ENCODE data around the gene MIA.
"Not testable (repeated sequence)": the region's sequence is repeated elsewhere in the genome, so short reads cannot be mapped to it uniquely, and the experiment has no call there.

MIA gene

DNA sequence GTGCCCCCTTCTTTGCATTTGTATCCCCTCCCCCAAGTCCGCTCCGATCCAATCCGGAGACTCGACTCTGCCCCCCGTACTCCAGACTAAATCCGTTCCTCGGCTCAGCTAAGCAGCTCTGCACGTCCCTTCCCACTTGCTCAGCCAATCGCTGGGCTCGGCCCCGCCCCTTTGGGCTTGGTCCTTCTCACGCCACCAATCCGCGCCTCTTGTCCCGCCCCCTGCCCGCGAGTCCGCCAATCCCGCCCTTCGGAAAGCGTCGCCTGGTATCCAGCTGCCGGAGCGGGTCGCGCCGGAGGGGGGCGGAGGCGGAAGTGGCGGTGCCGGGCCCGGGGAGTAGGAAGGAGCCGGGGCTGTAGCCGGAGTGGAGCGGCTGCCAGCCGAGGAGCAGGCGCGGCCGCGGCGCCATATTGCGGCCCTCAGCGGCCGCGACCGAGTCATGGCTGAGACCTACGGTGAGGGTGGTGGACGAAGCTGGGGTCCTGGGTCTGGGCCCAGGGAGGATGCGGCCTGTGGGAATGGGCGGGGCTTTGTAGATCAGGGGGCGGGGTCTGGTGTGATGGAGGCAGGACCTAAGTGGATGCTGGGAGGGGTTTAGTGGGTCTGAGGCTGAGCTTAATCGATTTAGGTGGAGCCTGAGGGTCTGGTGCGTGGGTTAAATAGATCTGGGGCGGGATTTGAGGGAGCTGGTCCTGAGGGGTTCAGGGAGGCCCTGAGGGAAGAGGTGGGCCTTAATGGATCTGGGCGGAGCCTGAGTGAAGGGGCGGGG, 2.8 kb downstream of the MIA start, which contains the start of gene RAB4B:
TSS of gene RAB4B (plus strand) at position 311 of the 769 bp plus-strand sequence. CDS start at position 440, 129 bp downstream.
- peak; percentile 99 to 100 (median 100) for DNase-seq (ENCODE audit: low read depth in 3 of 3)

DNA sequence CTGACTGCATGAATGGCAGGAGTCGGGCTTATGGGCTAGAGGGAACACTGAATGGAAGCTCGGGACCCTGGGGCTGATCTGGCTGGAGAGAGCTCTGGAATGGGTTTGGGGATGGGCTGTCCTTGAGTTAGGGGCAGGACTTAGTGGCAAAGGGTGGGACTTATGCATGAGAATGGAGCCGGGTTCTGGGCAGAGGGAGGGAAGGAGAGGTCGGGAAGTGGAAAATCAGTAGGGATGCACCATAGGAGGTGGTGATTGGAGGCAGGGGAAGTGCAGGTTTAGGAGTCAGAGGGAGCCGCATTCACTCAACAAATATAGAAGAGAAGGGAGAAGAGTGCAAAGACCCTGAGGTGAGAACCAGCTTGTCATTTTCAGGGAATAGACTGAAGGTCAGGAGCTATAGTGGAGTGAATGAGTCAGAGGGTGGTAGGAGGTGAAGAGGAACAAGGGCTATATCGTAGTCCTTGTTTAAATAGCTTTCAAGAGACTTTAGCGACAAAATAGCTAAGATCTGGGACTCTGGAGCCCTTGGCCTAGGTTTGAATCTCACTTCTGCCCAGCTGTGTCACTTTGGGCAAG, 3.5 kb downstream of the MIA start:
- no peak for DNase-seq (ENCODE audit: low read depth in 3 of 3)

DNA sequence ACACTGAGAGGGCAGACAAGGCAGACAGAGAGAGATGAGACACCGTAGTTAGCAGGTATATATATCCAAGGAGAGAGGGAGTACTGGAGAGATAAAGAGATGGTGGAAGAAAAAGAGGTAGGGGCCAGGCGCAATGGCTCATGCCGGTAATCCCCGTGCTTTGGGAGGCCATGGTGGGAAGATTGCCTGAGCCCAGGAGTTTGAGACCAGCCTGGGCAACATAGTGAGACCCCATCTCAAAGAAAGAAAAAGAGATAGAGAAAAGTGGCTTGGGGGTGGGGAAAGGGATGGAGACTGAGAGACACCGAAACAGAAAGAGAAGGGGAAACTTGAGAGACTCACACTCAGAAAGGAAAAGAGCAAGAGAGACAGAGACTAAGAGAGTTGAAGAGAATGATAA, 5.3 kb downstream of the MIA start:
- DNase-seq (ENCODE audit: low read depth in 3 of 3): no peak

DNA sequence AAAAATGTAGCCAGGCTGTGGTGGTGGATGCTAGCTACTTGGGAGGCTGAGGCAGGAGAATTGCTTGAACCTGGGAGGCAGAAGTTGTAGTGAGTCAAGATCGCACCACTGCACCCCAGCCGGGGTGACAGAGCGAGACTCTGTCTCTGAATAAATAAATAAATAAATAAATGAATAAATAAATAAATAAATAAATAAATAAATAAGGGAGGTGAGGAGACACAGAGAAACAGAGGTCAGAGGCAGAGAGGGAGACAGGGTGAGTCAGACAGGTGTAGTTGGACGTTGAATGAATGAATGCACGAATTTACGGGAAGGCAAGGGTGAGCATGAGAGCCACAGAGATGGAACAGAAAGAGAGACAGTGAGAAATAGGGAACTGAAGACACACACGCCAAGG, 5.8 kb downstream of the MIA start:
- DNase-seq (ENCODE audit: low read depth in 3 of 3): no peak

DNA sequence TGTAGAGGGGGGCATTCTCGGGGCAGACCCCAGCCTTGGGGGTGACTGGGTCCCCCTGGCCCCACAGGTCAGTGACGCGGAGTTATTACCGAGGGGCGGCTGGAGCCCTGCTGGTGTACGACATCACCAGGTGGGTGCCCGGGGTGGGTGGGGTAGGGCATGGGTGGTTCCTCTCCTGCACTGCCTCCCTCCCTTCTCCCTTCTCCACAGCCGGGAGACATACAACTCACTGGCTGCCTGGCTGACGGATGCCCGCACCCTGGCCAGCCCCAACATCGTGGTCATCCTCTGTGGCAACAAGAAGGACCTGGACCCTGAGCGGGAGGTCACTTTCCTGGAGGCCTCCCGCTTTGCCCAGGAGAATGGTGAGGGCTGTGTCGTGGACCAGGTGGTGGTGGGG, 8.4 kb downstream of the MIA start:
- no peak for DNase-seq (ENCODE audit: low read depth in 3 of 3)

DNA sequence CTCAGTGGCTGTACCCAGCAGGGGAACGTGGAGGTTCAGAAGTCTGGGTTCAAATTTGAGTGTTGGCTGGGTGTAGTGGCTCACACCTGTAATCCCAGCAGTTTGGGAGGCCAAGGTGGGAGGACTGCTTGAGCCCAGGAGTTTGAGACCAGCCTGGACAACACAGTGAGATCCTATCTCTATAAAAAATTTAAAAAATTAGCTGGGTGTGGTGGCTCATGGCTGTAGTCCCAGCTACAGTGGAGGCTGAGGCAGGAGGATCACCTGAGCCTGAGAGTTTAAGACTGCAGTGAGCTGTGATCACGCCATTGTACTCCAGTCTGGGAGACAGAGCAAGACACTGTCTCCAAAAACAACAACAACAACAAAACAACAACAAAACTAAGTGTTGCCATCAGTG, 8.8 kb downstream of the MIA start:
- DNase-seq (ENCODE audit: low read depth in 3 of 3): not testable (repeated sequence)

DNA sequence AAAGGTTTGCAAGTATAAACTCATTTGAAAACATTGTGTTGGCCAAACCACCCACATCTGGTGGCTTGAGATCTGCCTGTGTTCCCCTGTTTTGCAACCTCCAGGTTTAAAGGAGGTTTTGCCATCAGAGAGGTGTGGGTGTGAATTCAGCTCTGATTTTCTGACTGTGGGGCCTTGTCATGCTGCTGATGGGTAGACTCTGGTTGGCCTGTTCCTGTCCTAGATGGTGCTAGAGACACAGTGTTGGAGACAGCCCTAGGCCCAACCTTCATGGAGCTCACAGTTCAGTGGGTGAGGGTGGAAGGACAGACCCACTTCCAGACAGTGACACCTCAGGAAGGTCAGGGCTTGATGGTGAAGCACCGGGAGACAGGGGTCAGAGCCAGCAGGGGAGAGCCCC, 10.2 kb downstream of the MIA start:
- DNase-seq (ENCODE audit: low read depth in 3 of 3): no peak

DNA sequence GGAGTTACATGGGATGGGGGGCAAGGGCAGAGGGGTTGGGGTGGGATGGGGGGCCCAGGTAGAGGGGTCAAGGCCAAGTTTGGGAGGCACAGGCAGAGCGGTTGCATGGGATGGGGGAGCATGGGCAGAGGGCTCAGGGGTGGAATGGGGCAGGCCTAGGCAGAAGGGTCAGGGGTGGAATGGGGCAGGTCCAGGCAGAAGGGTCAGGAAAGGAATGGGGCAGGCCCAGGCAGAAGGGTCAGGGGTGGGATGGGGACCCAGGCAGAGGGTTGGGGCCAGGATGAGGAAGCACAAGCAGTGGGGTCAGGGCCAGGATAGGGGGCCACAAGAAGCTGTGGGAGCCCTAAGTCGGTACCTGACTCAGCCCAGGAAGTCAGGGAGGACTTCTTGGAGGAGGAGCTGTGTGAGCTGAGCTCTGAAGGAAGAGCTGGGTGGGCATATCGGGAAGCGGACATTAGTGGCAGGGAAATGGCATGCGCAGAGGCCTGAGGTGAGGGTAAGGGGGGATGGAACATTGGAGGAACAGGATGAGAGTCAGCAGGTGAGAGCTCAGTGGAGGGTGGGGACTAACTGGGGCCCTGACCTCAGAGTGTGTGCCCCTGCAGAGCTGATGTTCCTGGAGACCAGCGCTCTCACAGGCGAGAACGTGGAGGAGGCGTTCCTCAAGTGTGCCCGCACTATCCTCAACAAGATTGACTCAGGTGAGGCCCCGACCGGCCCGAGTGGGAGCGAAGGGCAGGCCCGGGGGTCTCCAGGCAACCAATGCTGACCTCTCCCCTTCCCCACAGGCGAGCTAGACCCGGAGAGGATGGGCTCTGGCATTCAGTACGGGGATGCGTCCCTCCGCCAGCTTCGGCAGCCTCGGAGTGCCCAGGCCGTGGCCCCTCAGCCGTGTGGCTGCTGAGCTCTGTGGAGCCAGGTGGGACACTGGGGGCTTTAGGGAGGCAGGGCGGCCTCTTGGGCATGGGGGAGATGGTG, 11.0 kb downstream of the MIA start:
- DNase-seq (ENCODE audit: low read depth in 3 of 3): no peak

DNA sequence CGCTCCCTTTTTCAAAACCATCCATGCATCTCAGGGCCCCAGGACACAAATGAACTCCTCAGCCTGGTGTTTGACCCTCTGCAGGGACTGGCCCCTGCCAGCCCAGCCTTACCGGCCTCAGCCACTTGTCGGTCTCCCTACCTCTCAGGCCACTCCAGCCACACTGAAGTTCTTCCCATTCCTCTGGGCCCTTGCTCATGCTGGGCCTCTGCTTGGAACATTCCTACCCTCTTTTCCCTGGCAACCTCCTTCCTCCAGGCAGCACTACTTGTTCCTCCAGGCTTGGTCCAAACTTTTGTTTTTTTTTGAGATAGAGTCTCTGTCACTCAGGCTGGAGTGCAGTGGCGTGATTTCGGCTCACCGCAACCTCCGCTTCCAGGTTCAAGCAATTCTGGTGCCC, 16.0 kb downstream of the MIA start:
- no peak for DNase-seq (ENCODE audit: low read depth in 3 of 3)

DNA sequence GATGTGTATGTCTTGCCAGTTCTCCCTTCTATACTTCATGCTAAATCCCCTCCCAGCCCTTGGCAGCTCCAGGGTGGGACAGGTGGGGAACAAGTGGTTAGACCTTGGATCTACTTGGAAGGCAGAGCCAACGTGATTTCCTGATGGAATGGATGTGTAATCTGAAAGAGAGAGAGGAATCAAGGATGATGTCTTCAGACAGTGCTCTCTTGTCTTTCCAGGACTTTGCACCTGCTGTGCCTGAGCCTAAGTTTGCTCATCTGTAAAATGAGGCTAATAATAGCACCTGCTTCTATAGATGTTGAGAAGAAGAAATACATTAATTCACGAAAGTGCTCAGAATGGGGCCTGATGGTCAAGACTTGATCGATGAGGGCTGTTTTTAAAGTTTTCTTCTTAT, 16.7 kb downstream of the MIA start:
- DNase-seq (ENCODE audit: low read depth in 3 of 3): no peak

DNA sequence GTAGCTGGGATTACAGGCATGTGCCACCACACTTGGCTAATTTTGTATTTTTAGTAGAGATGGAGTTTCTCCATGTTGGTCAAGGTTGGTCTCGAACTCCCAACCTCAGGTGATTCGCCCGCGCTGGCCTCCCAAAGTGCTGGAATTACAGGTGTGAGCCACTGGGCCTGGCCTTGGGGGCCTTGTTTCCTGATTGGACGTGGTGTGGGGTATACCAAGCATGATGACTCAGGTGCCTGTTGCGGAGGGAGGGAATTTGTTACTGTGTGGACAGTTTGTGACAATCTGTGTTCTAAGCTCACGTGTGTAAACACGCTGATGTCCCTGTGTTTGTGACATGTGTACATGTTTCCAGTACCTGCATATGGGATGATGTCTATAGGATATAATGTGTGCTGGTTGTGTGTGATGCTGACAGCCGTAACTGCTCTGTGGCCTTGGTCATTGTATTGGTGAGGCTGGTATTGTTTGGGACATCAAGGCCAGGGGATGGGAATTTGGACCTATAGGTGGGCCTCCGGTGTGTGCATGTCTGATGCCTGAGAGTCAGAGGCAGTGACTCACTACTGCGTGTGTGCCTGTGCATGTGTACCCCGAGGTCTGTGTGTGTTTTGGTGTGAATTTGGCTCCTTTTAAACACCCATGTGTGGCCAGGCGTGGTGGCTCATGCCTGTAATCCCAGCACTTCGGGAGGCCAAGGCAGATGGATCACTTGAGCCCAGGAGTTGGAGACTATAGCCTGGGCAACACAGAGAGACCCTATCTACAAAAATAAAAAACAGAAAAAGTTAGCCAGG, 22.0 kb downstream of the MIA start:
- no peak for DNase-seq (ENCODE audit: low read depth in 3 of 3)

DNA sequence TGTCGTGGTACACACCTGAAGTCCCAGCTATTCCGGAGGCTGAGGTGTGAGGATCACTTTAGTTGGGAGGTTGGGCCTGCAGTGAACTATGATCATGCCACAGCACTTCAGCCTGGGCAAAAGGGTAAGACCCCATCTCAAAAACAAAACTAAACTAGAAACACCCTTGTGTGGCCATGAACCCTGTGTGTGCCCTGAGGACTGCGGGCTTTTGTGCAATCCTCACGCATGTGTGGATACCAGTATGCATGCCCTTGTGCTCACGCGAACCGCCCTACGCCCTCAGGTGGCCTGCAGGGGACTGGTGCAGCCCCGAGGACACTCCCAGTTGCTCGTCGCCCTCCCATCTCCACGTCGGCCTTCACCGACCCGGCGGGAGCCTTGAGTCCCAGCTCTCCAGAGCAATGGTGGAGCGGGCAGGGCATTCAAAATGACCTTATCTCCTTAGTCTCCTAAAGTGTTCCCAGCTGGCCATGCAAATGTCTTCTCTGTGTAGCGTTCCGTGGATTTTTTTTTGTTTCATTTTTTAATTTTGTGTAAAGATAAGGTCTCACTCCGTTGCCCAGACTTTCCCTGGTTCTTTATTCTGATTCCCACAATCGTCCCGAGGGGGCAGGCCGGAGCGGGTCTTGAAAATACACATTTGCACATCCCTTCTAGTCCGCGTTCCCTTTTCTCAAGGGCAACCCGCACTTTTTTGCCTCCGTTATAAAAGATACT, 22.8 kb downstream of the MIA start:
- peak in 1 of 3 donors; percentile 63 for DNase-seq (ENCODE audit: low read depth in 3 of 3)

DNA sequence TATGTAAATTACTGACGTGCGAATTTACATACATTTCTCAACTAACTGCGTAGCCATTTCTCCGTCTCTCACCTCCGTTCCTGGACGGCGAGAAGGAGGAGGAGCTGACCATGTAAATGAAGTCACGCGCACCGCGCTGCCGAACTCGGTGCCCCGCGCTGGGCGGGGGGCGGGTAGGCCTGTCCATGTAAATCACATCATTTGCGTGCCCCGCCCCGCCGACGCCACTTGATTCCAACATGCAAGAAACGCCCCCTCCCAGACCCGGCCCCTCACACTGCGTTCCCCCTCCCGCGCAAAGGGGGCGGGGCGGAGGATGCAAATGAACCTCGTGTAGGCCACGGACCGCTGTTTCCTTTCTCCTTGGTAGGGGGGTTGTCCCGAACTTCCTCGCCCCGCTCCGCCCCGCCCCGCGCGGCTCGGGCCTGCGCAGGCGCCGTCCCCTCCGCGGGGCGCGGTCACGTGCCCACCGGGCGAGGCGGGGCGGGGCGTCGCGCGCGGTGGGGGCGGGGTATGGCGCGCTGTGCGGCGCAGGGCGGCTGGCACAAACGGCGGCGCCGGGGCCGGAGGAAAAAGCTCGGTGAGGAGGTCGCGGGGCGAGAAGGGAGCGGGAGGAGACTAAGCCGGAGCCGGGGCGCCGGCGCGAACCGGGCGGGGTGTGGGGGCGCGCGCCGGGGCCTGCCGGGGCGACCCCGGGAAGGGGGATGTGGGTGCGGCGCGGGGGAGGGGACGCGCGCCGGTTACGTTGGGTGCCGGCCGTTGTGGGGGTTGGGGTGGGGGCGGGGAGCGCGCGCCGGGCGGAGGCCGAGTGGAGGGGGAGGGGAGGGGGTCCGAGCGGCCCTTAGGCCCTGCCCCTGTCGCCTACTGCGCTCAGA, 23.6 kb downstream of the MIA start, which contains the start of gene EGLN2:
TSS of gene EGLN2 (plus strand) at position 509 of the 875 bp plus-strand sequence. CDS start 1,382 bp downstream, outside the sequence.
- peak; percentile 100 for DNase-seq (ENCODE audit: low read depth in 3 of 3)

DNA sequence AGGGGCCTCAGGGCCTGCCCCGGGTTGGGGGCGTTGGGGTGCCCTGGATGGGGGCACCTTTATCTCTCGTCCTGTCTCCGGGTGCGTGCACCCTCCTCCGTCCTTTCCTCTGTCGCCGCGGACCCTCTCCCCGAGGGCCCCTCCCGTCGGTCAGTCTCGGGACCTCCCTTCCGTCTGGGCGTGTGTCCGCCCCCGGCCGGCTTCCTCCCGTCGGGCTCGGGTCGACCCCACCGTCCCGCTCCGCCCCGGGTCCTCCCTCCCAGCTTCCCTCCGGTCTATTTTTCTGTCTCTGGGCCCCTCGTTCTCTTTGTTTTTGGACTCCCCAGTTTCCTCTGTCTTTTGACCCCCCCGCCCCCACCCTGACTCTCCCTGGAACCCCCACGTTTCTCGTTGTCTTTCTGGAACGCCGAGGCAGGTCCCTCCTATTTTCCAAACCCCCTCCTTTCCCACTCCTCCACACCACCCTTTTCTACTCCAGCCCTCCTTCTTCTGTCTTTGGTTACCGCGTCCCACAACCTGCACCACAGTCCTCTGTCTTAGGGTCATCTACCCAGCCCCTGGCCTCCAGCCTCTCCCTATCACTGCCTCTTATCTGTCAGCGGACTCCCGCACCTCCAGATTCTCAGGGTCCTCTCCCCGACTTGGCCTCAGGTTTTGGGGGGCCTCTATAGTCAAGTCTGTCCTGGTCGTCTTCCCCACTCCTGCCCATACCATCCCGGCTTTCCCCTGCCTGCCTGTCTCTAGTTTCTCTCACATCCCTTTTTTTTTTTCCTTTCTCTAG, 24.4 kb downstream of the MIA start:
- DNase-seq (ENCODE audit: low read depth in 3 of 3): no peak

DNA sequence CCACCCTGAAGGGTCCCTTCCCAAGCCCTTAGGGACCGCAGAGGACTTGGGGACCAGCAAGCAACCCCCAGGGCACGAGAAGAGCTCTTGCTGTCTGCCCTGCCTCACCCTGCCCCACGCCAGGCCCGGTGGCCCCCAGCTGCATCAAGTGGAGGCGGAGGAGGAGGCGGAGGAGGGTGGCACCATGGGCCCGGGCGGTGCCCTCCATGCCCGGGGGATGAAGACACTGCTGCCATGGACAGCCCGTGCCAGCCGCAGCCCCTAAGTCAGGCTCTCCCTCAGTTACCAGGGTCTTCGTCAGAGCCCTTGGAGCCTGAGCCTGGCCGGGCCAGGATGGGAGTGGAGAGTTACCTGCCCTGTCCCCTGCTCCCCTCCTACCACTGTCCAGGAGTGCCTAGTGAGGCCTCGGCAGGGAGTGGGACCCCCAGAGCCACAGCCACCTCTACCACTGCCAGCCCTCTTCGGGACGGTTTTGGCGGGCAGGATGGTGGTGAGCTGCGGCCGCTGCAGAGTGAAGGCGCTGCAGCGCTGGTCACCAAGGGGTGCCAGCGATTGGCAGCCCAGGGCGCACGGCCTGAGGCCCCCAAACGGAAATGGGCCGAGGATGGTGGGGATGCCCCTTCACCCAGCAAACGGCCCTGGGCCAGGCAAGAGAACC, 25.1 kb downstream of the MIA start:
- no peak for DNase-seq (ENCODE audit: low read depth in 3 of 3)

DNA sequence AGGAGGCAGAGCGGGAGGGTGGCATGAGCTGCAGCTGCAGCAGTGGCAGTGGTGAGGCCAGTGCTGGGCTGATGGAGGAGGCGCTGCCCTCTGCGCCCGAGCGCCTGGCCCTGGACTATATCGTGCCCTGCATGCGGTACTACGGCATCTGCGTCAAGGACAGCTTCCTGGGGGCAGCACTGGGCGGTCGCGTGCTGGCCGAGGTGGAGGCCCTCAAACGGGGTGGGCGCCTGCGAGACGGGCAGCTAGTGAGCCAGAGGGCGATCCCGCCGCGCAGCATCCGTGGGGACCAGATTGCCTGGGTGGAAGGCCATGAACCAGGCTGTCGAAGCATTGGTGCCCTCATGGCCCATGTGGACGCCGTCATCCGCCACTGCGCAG, 25.7 kb downstream of the MIA start:
- no peak for DNase-seq (ENCODE audit: low read depth in 3 of 3)

DNA sequence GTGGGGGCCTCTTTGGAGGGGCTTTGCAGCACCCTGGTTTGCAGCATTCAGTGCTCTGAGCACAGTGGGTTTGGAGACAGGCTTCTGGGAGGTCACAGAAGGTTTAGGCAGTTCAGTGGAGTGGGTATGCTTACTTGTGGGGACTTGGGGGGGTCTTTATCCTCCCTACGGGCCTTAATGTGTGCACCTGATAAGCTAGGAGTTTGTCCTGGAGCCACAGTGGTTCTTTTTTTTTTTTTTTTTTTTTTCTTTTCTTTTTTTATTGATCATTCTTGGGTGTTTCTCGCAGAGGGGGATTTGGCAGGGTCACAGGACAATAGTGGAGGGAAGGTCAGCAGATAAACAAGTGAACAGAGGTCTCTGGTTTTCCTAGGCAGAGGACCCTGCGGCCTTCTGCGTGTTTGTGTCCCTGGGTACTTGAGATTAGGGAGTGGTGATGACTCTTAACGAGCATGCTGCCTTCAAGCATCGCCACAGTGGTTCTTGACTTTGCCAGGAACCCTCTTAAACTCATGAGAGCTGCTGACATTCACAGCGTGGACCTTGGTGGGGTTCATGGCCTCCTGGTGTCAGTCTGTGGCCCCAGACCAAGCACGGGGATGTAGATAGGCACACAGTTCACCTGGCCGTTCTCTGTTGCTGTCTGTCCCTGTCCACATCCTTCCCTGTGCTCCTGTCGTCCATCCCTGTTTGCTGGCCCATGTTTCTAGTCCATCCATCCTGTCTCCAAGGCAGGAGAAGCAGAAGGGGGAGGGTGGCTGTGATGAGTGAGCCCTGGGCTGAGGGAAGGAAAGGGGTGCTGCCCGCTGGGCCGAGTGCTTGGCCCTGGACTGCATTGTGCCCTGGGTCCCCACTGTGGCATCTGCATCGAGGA, 26.3 kb downstream of the MIA start:
- no peak for DNase-seq (ENCODE audit: low read depth in 3 of 3)

Measured in stimulated activated CD4-positive, alpha-beta T cell treated with anti-CD3 and anti-CD28 coated beads, TNF-alpha, amount 100 ng/mL, for 48 hours (primary cell).